Measurements from ENCODE around the gene TVP23B.
"Not testable (repeated sequence)": the region's sequence is repeated elsewhere in the genome, so short reads cannot be mapped to it uniquely, and the experiment has no call there.

DNA sequence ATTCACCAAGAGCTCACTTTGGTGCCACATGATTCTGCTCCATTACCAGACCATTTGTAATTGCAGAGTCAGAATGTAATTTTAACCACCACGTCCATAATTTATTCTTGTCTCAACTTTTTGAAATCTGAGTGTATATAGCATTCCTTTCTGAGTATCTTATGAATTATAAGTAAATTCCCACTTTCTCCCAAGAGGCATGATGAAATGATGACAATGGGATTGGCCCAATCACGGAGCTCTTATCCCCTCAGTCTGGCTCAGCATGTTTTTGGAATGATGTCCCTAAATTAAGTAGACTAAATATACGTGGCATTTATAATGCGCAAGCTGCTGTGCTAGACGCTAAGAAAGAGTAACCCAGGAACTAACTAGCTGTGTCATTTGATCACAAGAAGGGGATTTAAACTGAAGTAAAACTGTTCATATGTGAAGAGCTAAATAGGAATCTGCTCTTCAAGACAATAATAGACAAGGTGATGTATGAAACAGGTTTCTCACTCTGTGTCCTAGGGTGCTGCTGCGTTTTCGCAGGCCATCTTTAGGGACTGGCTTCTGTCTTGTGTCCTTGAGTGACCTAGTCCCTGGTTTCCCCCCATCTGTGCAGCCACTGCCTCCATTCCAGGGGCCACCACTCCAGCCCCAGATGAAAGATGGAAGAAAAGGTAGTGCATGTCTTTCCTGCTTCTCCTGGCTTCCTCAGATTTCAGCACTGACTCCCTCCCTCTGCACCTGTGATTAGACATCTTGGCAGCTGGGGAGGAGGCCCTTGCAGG lies 41.2 kb upstream of the TVP23B start:
- TF ChIP-seq ZNF416 (tag by site-specific recombination; IDR thresholded peaks at IDR 0.05); SCRT1 (tag by site-specific recombination; IDR thresholded peaks at IDR 0.05; ENCODE audit: borderline replicate concordance); ZNF654 (tag by site-specific recombination; IDR thresholded peaks at IDR 0.05; ENCODE audit: low read depth); ZBTB8A (tag by site-specific recombination; IDR thresholded peaks at IDR 0.05); GLI4 (tag by site-specific recombination; IDR thresholded peaks at IDR 0.05); PRDM1 (tag by site-specific recombination; IDR thresholded peaks at IDR 0.05); ZFP37 (tag by site-specific recombination; IDR thresholded peaks at IDR 0.05): not testable (repeated sequence)
- TF ChIP-seq, protein P1, sequence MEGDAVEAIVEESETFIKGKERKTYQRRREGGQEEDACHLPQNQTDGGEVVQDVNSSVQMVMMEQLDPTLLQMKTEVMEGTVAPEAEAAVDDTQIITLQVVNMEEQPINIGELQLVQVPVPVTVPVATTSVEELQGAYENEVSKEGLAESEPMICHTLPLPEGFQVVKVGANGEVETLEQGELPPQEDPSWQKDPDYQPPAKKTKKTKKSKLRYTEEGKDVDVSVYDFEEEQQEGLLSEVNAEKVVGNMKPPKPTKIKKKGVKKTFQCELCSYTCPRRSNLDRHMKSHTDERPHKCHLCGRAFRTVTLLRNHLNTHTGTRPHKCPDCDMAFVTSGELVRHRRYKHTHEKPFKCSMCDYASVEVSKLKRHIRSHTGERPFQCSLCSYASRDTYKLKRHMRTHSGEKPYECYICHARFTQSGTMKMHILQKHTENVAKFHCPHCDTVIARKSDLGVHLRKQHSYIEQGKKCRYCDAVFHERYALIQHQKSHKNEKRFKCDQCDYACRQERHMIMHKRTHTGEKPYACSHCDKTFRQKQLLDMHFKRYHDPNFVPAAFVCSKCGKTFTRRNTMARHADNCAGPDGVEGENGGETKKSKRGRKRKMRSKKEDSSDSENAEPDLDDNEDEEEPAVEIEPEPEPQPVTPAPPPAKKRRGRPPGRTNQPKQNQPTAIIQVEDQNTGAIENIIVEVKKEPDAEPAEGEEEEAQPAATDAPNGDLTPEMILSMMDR (tag by site-specific recombination; IDR thresholded peaks at IDR 0.05) = not testable (repeated sequence)
